NCI-H2196 treated with DMSO at 0.1 percent for 48 hours (cell line): ENCODE results near the gene ARF6.
"Not testable (repeated sequence)": the region's sequence is repeated elsewhere in the genome, so short reads cannot be mapped to it uniquely, and the experiment has no call there.

Experiments used
- DNase-seq: peaks from one replicate; lab custom pipeline; 2025; ENCODE audit not compliant: unreplicated experiment; lab: John Stamatoyannopoulos, UW

ARF6 gene

GRCh38 chr14:49936882-49937281 lies 44.0 kb downstream of the ARF6 start:
- not testable (repeated sequence) for DNase-seq

- not testable (repeated sequence) for DNase-seq
Measured at GRCh38 chr14:49939215-49939614, 46.3 kb downstream of the ARF6 start.

- no peak for DNase-seq
Measured at GRCh38 chr14:49939884-49940510, 47.1 kb downstream of the ARF6 start.

GRCh38 chr14:49940808-49941421 lies 48.0 kb downstream of the ARF6 start:
- DNase-seq, result no peak

GRCh38 chr14:49942090-49942489 lies 49.2 kb downstream of the ARF6 start:
- no peak for DNase-seq

GRCh38 chr14:49944501-49944900 lies 51.6 kb downstream of the ARF6 start:
- no peak for DNase-seq

GRCh38 chr14:49945448-49946319 lies 52.8 kb downstream of the ARF6 start:
- DNase-seq, result no peak
